H1 (cell line): ENCODE measurements around the gene MCM3AP. TPM values are rescaled to one million over a fixed set of nuclear protein-coding genes. Genes with fewer than 3 reads are reported as not detected.

Experiments
- ATF3 ChIP-seq: IDR thresholded peaks from 2 replicates; pipeline ENCODE4 v1.6.1; 2011; ENCODE audit warnings: low read depth, mild to moderate bottlenecking, low read length; ENCODE audit not compliant: insufficient read depth
- GTF2F1 ChIP-seq: IDR thresholded peaks from 2 replicates; pipeline ENCODE4 v1.6.1; 2012; ENCODE audit warnings: low read depth, low read length, improper control_type of control experiment, borderline replicate concordance
- NANOG ChIP-seq: IDR thresholded peaks from 2 replicates; pipeline ENCODE4 v1.6.1; 2011; ENCODE audit warnings: low read length, low read depth, mild to moderate bottlenecking, inconsistent platforms; ENCODE audit not compliant: insufficient read depth, poor library complexity, severe bottlenecking
- NRF1 ChIP-seq: IDR thresholded peaks from 2 replicates; pipeline ENCODE4 v1.6.1; 2011; ENCODE audit warnings: mild to moderate bottlenecking, low read depth, low read length, improper control_type of control experiment
- RAD21 ChIP-seq, 2 experiments: IDR thresholded peaks in 1 of 2; conservative IDR thresholded peaks in 1 of 2; 2 replicates each; pipeline ENCODE4 v1.6.1; 2011; ENCODE audit warnings: low read depth in 2 of 2, low read length in 2 of 2, improper control_type of control experiment in 1 of 2, inconsistent platforms in 1 of 2, mild to moderate bottlenecking in 1 of 2, moderate library complexity in 1 of 2
- RXRA ChIP-seq: IDR thresholded peaks from 2 replicates; pipeline ENCODE4 v1.6.1; 2011; ENCODE audit warnings: low read depth, mild to moderate bottlenecking, low read length, moderate library complexity; ENCODE audit not compliant: insufficient read depth
- SP4 ChIP-seq: IDR thresholded peaks from 2 replicates; pipeline ENCODE4 v1.6.1; 2012; ENCODE audit warnings: low read length, inconsistent platforms
- TAF1 ChIP-seq: IDR thresholded peaks from 2 replicates; pipeline ENCODE4 v1.6.1; 2011; ENCODE audit warnings: mild to moderate bottlenecking, low read depth, low read length
- YY1 ChIP-seq: IDR thresholded peaks from 2 replicates; pipeline ENCODE4 v1.6.1; 2011; ENCODE audit warnings: low read depth, mild to moderate bottlenecking, low read length
- ZNF274 ChIP-seq: IDR thresholded peaks from 2 replicates; pipeline ENCODE4 v1.7.0; 2012; ENCODE audit warnings: low read length, borderline replicate concordance; ENCODE audit errors: extremely low read depth
- polyA plus RNA-seq, 7 experiments: library from polyadenylated mRNA; depleted of rRNA in 3 of 7; stranded (reverse) in 5 of 7; unstranded in 2 of 7; fragments of >200 nt in 5 of 7; fragments of 200-250 nt in 2 of 7; gene quantifications; 1 replicate in 5 of 7; 2 replicates in 1 of 7; 4 replicates in 1 of 7; pipeline versions ENCODE4 v1.2.1 to v1.2.3, GENCODE V29; 2011 to 2013; ENCODE audit warnings: missing spikeins in 2 of 7, mixed read lengths in 2 of 7
- total RNA-seq: library from RNA; stranded (reverse); fragmentation: NEBNext Ultra II Directional; extraction: Animal tissue kit (Norgen Biotek cat#: 25700); gene quantifications from 2 replicates; pipeline ENCODE4 v1.2.1, GENCODE V29; 2021
- TF ChIP-seq, protein P1 (sequence below): fragments of 300-600 bp; sonication (generic); IDR thresholded peaks from 2 replicates; pipeline ENCODE4 v1.7.1; 2012; ENCODE audit warnings: low read length, moderate library complexity, mild to moderate bottlenecking, inconsistent platforms; ENCODE audit not compliant: insufficient replicate concordance

Gene MCM3AP
- total and polyA plus RNA-seq, 2 of the 8 experiments (the other 6 are each of a cell fraction or from before 2014, with no cell fraction given): 37.2 to 119 TPM

DNA sequence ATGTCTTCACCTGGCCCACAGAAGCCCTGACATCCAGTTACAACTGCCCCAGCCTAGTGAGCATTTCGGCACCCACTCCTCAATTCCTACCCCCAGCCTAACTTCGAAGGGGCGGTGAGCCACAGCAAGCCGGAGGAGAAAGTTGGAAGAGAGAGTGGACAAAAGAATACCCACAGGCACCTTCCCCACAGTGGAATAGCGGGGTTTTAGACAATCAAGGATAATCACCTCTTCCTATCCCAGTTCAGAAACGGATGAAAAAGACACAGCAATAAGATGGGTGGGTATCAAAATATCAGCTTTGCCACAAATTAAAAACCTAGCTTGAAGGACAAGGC, 55.5 kb downstream of the MCM3AP start (continued):
- TF ChIP-seq, protein P1, sequence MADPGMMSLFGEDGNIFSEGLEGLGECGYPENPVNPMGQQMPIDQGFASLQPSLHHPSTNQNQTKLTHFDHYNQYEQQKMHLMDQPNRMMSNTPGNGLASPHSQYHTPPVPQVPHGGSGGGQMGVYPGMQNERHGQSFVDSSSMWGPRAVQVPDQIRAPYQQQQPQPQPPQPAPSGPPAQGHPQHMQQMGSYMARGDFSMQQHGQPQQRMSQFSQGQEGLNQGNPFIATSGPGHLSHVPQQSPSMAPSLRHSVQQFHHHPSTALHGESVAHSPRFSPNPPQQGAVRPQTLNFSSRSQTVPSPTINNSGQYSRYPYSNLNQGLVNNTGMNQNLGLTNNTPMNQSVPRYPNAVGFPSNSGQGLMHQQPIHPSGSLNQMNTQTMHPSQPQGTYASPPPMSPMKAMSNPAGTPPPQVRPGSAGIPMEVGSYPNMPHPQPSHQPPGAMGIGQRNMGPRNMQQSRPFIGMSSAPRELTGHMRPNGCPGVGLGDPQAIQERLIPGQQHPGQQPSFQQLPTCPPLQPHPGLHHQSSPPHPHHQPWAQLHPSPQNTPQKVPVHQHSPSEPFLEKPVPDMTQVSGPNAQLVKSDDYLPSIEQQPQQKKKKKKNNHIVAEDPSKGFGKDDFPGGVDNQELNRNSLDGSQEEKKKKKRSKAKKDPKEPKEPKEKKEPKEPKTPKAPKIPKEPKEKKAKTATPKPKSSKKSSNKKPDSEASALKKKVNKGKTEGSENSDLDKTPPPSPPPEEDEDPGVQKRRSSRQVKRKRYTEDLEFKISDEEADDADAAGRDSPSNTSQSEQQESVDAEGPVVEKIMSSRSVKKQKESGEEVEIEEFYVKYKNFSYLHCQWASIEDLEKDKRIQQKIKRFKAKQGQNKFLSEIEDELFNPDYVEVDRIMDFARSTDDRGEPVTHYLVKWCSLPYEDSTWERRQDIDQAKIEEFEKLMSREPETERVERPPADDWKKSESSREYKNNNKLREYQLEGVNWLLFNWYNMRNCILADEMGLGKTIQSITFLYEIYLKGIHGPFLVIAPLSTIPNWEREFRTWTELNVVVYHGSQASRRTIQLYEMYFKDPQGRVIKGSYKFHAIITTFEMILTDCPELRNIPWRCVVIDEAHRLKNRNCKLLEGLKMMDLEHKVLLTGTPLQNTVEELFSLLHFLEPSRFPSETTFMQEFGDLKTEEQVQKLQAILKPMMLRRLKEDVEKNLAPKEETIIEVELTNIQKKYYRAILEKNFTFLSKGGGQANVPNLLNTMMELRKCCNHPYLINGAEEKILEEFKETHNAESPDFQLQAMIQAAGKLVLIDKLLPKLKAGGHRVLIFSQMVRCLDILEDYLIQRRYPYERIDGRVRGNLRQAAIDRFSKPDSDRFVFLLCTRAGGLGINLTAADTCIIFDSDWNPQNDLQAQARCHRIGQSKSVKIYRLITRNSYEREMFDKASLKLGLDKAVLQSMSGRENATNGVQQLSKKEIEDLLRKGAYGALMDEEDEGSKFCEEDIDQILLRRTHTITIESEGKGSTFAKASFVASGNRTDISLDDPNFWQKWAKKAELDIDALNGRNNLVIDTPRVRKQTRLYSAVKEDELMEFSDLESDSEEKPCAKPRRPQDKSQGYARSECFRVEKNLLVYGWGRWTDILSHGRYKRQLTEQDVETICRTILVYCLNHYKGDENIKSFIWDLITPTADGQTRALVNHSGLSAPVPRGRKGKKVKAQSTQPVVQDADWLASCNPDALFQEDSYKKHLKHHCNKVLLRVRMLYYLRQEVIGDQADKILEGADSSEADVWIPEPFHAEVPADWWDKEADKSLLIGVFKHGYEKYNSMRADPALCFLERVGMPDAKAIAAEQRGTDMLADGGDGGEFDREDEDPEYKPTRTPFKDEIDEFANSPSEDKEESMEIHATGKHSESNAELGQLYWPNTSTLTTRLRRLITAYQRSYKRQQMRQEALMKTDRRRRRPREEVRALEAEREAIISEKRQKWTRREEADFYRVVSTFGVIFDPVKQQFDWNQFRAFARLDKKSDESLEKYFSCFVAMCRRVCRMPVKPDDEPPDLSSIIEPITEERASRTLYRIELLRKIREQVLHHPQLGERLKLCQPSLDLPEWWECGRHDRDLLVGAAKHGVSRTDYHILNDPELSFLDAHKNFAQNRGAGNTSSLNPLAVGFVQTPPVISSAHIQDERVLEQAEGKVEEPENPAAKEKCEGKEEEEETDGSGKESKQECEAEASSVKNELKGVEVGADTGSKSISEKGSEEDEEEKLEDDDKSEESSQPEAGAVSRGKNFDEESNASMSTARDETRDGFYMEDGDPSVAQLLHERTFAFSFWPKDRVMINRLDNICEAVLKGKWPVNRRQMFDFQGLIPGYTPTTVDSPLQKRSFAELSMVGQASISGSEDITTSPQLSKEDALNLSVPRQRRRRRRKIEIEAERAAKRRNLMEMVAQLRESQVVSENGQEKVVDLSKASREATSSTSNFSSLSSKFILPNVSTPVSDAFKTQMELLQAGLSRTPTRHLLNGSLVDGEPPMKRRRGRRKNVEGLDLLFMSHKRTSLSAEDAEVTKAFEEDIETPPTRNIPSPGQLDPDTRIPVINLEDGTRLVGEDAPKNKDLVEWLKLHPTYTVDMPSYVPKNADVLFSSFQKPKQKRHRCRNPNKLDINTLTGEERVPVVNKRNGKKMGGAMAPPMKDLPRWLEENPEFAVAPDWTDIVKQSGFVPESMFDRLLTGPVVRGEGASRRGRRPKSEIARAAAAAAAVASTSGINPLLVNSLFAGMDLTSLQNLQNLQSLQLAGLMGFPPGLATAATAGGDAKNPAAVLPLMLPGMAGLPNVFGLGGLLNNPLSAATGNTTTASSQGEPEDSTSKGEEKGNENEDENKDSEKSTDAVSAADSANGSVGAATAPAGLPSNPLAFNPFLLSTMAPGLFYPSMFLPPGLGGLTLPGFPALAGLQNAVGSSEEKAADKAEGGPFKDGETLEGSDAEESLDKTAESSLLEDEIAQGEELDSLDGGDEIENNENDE: no peak
- no peak for TF ChIP-seq YY1
- no peak for TF ChIP-seq SP4
- TF ChIP-seq ZNF274: no peak
- TF ChIP-seq TAF1: no peak
- TF ChIP-seq NANOG: no peak
- TF ChIP-seq GTF2F1: no peak
- TF ChIP-seq RXRA: no peak
- no peak for TF ChIP-seq NRF1
- no peak for TF ChIP-seq RAD21 (IDR thresholded peaks at IDR 0.05 in 1 of 2, conservative IDR thresholded peaks at IDR 0.05 in 1 of 2; ENCODE audit: low read depth in 2 of 2, low read length in 2 of 2)
- no peak for TF ChIP-seq ATF3
